Measurements from ENCODE around the gene BICD1. TPM values are rescaled to one million over a fixed set of nuclear protein-coding genes. Genes with fewer than 3 reads are reported as not detected.

BICD1 gene
- polyA plus RNA-seq, 4 donors, result 19.2 to 25.4 (median 24.1) TPM

DNA sequence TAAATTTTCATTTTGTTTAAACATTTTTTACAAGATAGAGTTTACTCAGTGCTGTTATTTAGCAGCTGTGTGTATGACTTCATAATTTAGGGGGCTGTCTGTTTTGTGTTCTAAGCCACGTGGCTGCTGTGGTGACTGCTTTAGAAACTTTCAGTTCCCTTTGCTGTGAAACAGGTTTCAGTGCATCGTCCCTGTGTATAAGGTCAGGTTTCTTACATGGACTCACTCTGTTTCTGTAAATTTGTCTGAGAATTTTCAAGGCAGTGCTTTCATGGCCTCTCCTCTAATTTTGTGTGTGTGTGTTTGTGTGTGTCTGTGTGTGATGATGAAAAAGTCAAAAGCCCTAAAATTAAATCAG is 32.4 kb downstream of the BICD1 start:
- DNase-seq (ENCODE audit: low read depth in 4 of 4, low spot score in 3 of 4), result no peak

DNA sequence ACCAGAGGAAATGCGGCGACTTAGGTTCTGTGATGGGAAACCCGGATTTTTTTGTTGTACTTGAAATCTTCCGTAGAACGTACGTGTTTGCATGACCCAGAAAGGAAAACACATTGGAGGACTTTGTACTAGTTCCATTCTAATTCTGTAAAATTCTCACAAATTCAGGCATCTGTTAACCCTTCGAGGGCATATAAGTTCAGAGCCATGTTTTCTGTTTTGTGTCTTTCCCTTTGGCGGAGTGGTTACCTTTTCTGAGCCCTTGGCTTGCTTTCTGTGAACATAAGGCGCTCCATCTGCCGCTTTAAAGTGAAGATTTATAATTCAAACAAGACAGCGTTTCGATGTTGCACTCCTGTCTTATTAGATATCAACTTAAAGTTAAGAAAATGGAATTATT is 34.2 kb downstream of the BICD1 start:
- no peak for DNase-seq (ENCODE audit: low read depth in 4 of 4, low spot score in 3 of 4)

DNA sequence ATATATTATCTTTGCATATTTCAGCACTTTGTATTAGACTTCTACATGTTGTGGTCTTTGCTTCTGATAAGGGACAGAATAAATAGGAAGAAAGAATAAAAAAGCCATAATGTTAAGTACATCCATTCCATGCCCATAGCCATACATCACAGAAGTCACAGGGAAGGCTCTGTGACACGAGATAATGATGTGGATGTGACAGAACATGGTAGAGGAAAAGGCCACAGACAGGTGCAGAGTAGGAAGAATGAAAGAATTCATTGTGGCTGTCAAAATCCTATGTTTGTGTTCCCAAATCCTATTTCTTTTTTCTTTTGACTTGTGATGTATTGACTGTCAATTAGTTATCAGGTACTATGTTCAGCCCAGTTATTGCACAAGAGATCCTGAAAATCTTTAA is 38.4 kb downstream of the BICD1 start:
- DNase-seq (ENCODE audit: low read depth in 4 of 4, low spot score in 3 of 4), result no peak

DNA sequence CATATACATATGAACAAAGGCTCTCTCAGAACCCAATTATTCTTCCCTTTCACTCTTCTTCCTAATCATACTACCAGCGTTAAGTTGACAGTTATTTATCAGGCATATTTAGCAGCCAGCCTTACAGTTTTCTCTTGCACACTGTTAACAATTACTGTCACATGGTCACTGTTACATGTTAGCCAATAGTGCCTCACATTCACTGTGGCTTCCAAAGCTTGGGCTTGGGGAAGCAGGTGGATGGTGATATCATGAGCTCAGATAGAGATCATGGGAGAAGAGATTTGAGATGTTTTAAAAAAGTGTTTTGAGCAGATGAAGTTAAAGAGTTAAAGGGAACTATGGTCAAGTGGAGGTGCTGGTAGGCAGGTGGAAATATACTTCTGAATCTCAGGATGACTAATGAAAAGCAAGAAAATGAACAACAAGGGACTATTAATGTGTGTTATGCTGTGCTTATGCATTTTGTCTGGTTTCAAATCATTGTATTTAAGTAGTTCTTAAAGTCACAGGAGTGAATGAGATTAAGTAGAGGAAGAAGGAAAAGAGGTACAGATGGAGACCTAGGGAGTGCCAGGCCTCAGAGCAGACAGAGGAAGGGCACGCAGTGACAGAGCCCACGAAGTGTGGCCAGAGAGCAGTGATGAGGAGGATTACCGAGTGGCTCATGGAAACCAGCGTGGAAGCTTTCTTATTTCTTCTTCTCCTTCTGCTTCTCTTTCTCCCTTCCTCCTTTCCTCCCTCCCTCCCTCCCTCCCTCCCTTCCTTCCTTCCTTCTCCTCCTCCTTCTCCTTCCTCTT is 39.6 kb downstream of the BICD1 start:
- DNase-seq (ENCODE audit: low read depth in 4 of 4, low spot score in 3 of 4), result no peak

DNA sequence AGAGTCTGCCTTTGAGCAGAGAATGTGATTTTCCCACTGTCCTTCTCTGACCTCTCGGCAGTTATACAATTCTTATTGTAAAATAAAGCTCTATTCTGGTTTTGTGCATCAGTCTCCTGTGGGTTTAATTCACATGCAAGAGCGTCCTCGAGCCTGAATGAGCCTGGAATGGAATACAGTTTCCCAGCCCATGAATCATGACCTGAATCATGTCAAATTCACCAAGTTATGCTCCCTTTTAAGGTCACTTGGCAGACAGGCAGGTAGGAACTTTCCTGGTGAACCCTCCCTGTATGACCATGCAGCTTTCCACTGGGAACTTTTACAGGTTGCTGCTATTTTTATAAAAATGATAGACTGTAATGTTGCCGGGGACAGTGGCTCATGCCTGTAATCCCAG is 41.7 kb downstream of the BICD1 start:
- no peak for DNase-seq (ENCODE audit: low read depth in 4 of 4, low spot score in 3 of 4)

DNA sequence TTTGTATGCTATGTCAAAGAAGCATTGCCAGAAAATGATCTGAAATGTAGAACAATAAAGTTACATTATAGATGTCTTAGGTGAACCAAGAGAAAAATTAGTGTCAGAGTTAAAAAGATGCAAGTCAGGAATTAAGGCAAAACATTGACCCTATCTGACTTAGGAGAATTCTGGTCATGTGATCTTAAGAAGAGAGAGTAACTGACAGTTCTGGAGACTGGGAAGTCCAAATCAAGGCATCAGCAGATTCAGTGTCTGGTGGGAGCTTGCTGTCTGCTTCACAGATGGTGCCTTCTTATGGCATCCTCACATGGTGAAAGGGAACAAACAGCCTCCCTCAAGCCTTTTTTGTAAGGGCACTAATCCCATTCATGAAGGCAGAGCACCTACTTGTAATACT is 42.8 kb downstream of the BICD1 start:
- no peak for DNase-seq (ENCODE audit: low read depth in 4 of 4, low spot score in 3 of 4)

DNA sequence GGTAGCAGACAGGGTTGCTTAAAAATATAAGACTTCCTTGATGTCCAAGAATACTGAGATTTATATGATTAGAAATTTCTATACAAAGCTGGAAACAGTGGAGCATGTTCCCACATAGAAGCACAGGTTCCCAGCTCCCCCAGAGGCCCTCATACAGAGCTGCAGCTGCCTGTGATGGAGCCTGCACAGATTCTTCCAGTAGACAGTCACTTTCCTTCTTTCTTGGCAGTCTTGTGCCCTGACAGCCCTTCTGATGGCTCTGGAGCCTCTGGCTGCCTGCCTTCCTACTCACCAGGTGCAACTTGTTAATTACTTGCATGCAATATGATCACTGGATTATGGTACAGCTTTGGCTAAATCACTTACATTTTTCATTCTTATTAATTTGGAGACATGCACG is 44.4 kb downstream of the BICD1 start:
- no peak for DNase-seq (ENCODE audit: low read depth in 4 of 4, low spot score in 3 of 4)

DNA sequence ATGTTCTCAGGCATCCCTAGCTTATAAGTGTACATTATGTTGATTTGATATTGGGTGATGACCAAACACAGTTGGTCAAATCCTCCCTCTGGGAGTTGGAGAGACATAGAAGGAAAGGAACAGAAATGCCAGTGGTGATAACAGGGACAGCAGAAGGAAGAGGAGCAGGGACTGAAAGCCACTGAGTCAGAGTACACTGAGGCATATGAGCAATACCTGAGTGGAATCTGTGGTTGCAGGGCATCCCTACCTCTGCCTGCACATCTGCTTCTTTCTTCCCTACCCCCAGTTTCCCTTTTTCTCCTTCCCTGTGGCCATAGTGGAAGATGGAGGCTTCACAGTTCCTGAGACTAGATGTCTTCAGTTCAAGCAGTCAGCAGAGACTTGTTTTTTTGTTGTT is 44.9 kb downstream of the BICD1 start:
- DNase-seq (ENCODE audit: low read depth in 4 of 4, low spot score in 3 of 4), result no peak

DNA sequence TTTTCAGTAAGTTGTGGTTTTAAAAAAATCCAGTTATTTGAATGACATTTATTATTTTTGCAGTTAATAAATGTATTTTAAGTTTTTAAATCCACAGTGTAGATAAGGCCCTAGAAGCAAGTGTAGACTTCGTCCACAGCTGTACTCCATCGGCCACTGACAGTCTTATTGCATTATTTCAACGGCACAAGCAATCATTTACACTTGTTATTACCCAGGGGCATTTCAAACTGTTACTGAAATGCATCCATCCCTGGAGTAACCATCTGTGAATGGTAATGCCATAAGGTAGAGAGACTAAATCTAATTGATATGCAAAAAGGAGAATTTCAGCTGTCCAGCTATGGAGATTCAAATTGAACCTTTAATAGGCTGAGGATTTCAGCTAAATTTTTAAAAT is 48.4 kb downstream of the BICD1 start:
- DNase-seq (ENCODE audit: low read depth in 4 of 4, low spot score in 3 of 4), result no peak

DNA sequence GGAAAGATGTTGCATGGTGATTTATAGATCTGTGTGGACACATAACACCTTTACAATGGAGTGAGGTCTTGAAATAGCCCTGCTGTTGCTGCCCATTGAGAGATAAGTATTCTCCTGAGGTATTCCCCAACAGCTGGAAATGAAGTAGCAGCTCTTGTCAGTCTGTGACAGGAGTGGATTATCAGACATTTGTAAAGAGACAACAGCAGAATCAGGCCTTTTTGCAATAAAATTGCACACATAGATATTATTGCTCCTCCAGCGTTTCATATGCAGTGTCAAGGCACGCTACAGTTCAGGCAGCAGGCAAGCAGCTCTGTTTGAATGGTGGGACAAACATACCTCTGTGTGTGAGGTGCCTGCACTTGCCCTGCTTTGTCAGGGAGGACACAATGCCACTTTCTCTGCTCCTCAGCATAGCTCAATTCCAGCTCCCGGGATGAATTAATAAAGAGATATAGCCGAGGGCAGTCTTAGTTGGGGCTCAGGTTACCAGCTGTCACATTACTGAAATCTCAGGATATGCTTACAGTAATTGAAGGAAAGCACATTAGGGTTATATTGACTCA is 49.4 kb downstream of the BICD1 start:
- DNase-seq (ENCODE audit: low read depth in 4 of 4, low spot score in 3 of 4), result no peak

DNA sequence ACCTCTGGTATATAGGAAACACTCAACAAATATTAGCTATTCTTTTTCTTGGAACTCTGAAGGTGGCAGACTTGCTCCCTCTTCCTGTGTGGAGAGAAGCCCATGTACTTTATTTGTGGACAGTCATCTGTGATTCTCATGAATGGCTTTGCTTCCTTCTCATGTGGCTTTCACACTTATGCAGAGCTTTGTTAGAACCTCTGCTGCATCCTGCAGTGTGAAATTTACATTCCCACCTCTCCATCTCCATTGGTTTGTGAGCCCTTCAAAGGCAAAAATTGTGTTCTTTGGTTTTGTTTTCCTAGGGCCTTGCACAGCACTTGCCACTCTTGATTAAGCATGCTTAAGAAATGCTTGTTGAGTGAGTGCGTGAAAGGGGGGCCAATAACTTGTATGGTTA is 51.9 kb downstream of the BICD1 start:
- no peak for DNase-seq (ENCODE audit: low read depth in 4 of 4, low spot score in 3 of 4)

DNA sequence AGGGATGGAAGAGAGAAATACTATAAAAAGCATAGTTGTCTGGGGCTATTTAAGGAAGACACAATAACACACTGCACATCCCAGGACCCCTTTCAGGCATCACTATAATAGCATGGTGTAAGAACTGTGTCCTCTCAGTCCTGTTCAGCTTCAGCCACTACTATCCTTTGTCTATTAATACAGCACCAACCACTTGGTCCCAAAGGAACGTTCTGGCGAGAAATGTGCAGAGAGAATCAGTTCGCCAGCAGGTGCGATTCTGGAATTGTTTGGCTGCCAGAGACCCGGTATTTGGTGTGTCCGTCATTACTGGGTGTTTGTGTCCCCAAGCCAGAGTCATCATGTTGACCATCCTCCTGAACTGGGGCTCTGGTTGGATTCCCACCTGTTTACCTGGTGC is 52.7 kb downstream of the BICD1 start:
- no peak for DNase-seq (ENCODE audit: low read depth in 4 of 4, low spot score in 3 of 4)

DNA sequence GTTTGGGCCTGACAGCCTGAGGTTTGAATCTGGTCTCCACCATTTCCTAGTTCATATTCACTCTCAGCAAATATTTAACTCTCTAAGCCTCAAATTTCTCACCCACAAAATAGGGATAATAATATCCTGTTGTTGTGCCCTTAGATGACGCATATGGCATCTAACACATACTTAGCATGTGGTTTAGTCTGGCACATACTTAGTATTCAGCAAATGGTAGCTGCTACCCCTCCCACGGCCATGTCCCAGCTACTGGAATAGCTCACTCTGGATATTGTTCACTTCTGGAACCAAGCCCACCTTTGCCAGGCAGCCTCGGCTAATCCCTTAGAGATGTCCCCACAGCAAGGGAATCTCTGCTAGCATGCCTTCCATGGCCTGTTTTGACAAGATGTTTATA is 53.3 kb downstream of the BICD1 start:
- DNase-seq (ENCODE audit: low read depth in 4 of 4, low spot score in 3 of 4), result no peak

DNA sequence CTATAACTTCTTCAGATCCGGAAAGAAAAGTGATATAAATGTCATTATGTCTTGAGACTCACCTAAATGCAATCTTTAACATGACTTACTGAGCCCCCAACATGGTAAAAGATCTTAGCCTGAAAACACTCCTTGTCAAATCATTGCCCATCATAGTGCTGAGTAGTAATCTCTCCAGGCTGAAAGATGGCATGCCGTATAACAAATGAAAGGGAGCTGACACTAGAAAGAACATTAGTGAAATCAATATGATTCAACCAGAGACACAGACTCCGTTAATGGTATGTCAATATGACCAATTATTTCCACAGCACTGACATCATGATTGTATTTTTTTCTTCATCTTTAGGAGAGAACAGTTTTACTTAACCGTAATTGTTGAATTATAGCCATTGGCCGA is 54.4 kb downstream of the BICD1 start:
- DNase-seq (ENCODE audit: low read depth in 4 of 4, low spot score in 3 of 4), result no peak

DNA sequence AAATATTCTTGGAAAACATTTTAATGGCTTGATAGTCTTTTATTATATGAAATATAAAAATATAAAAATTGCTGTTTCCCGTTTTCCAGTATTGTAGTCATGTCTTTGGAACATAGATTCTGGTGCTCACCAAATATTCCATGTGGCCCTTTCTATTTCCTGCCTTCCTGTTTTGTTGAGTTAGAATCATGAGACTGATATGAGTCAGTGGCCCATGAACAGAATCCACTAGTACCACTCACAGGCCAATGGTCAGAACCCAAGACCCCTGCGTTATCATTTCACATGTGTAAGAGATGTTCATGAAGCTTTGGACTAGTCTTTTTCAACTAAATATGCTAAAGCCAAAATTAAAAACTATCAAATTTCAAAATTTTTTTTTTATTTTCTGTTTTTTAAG is 56.9 kb downstream of the BICD1 start:
- no peak for DNase-seq (ENCODE audit: low read depth in 4 of 4, low spot score in 3 of 4)

DNA sequence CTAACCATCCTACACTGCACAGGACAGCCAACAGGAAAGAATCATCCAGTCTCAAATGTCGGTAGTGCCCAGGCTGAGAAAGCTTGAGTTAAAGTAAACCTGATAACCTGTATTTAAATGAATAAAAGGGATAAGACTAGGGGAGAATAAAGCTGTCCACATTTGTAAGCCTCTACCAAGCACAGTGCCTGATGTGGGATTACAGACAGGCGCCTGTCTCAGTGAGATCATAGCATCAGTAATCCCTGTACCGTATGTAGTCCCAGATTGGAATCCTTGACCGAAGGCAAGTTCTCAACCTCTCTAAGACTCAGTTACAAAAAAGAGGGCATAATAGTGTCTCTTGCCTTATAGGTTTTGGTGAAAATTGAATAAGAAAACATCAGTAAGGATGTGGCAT is 59.9 kb downstream of the BICD1 start:
- DNase-seq (ENCODE audit: low read depth in 4 of 4, low spot score in 3 of 4), result no peak

DNA sequence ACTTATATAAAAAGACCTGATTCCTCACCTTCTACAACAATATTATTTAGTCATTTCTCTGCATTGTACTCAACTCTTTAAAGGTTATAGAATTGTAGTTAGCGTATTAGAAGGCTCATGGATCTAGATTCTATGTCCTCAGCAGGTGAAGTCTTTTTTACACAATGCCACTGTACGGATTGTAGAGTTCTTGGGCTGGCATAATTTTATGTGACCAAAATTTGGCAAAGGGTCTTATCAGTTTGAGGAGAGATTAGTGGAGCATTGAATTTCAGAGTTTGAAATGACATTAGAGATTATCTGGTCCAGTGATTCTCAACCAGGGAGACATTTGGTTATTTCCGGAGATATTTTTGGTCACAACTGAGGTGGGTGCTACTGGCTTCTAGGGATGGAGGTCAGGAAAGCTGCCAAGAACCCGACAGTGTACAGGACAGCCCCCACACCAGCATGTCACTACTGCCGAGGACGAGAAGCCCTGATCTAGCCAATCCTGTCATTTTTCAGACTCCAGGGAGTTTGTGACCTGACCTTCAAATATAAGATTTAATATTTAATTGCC is 63.9 kb downstream of the BICD1 start:
- no peak for DNase-seq (ENCODE audit: low read depth in 4 of 4, low spot score in 3 of 4)

DNA sequence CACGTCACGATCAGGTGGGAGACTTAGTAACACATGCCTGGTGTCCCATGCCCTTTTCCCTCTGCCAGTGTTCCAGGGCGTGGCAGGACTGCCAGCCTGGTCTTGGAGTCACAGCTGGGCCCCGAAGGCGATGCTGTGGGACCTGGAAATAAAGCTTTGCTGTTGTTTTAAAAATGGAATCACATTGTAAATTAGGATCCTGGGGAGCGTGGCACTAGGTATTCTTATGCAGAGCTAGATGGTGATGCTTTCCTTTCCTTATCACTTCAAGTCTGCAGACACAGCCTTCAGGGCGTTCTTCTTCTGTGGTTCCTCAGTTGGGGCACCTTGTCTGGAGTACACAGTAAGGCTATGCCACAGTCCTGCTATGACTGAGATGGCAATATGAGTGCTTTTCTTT is 64.6 kb downstream of the BICD1 start:
- DNase-seq (ENCODE audit: low read depth in 4 of 4, low spot score in 3 of 4), result no peak

DNA sequence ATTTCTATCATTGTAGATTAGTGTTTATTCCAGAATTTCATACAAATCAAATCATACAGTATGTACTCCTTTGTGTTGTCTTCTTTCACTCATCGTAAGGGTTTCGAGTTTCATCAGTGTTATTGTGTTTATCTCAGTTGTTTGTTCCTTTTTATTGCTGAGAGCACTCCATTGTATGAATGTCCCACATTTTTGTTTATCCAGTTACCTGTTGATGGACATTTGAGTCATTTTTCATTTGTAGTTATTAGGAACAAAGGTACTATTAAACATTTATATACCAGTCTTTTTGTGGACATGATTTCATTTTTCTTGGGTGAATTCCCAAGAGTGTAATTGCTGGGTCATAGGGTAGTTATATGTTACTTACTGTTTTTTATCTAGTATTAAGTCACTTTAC is 70.0 kb downstream of the BICD1 start:
- no peak for DNase-seq (ENCODE audit: low read depth in 4 of 4, low spot score in 3 of 4)

DNA sequence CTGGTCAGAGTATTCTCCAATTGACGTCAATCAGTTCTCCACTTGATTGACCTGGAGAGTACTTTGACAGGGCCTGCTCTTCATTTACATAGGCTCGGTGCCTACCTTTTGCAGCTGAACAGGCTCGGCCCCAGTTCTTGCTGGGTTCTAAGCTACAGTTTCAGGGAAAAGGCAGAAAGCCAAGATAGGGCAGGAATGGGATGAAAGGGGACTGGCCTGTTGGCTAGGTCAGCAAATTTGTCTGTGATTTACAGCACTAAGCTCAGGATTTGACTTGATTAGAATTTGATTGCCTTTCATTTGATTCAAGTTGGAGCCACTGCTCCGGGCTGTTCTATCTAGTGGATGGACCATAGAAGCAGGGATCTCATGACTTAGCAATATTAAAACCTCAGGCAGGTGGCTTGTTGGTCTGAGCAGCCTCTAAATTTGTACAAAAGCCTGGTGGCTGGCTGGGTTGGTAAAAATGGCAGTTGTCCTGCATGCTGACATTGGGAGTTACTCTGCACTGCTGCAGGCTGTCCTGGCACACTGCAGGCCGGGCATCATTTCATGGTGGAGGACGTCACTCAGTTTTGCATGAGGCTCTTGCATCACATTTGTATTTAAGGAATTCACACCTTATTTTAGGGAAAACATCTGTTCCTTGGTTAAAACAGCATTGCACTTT is 71.8 kb downstream of the BICD1 start:
- no peak for DNase-seq (ENCODE audit: low read depth in 4 of 4, low spot score in 3 of 4)

DNA sequence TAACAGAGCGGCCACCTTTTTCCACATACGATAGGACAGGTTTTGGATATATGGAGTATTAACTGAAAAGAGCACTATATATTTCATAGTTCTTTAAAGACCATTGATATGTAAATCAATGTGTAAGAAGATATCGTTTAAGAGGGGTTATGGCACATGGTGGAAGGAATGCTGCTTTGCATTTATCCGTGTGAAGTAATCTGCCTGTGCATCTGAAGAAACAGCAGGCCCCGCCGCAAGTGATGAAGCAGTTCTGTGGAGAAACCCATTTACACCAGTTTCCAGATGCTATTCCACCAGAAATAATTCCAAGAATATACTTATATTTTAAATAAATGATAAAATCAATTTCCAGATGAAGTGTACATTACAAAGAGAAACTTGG is 72.4 kb downstream of the BICD1 start:
- no peak for DNase-seq (ENCODE audit: low read depth in 4 of 4, low spot score in 3 of 4)
